ENCODE measurements around the gene SLC25A48.

- TF ChIP-seq CTCF (optimal IDR thresholded peaks at IDR 0.05 in 1 of 3, IDR thresholded peaks at IDR 0.05 in 1 of 3, conservative IDR thresholded peaks at IDR 0.05 in 1 of 3; ENCODE audit: extremely low read depth in 1 of 3, insufficient read depth in 2 of 3, low read length in 3 of 3) (no peak), EZH2 (IDR thresholded peaks at IDR 0.05; ENCODE audit: low read length) (no peak)
Observed at GRCh38 chr5:135846311-135846710, 11.8 kb downstream of the SLC25A48 start.

All from keratinocyte (primary cell).